ENCODE measurements around the gene HELQ. TPM values are rescaled to one million over a fixed set of nuclear protein-coding genes. Genes with fewer than 3 reads are reported as not detected.

The HELQ gene
- total and polyA plus RNA-seq, 2 of the 13 experiments (the other 11 are each of a cell fraction or from before 2014, with no cell fraction given): 6.6 to 10.8 TPM

GRCh38 chr4:83484500-83485461 lies 29.2 kb upstream of the HELQ start, which contains the start of gene ABRAXAS1 (continued):
- TF ChIP-seq E2F1 (CRISPR knock-in tag; IDR thresholded peaks at IDR 0.05) (0 out of 2 replicates have a peak, but pooled peaks have one; percentile 16), RBAK (CRISPR knock-in tag; IDR thresholded peaks at IDR 0.05) (no peak; the same call in 1 of the 2 replicates), ZNF660 (CRISPR knock-in tag; IDR thresholded peaks at IDR 0.05; ENCODE audit: borderline replicate concordance, low read depth) (no peak), YY1 (IDR thresholded peaks at IDR 0.05; ENCODE audit: insufficient read depth, insufficient replicate concordance, low read depth, low read length) (no peak), ZKSCAN1 (IDR thresholded peaks at IDR 0.05; ENCODE audit: low read length) (no peak), JUND (CRISPR knock-in tag; IDR thresholded peaks at IDR 0.05) (0 out of 2 replicates have a peak, but pooled peaks have one; percentile 34), SOX13 (IDR thresholded peaks at IDR 0.05) (peak; percentile 48; the same call in 1 of the 2 replicates), SOX13 (CRISPR knock-in tag; conservative IDR thresholded peaks at IDR 0.05 in 1 of 2, IDR thresholded peaks at IDR 0.05 in 1 of 2) (no peak; a peak in 2 of 4 replicates), NBN (conservative IDR thresholded peaks at IDR 0.05) (no peak), IKZF4 (CRISPR knock-in tag; IDR thresholded peaks at IDR 0.05; ENCODE audit: borderline replicate concordance, low read depth, not compliant biosample characterization) (no peak), ZBTB44 (CRISPR knock-in tag; IDR thresholded peaks at IDR 0.05) (peak; percentile 78; the same call in 1 of the 2 replicates), MLXIP (CRISPR knock-in tag; IDR thresholded peaks at IDR 0.05; ENCODE audit: borderline replicate concordance) (0 out of 2 replicates have a peak, but pooled peaks have one; percentile 68), PITX1 (CRISPR knock-in tag; IDR thresholded peaks at IDR 0.05) (no peak), ZKSCAN8 (CRISPR knock-in tag; IDR thresholded peaks at IDR 0.05; ENCODE audit: borderline replicate concordance) (no peak), ATF1 (CRISPR knock-in tag; IDR thresholded peaks at IDR 0.05) (no peak), ZUFSP (CRISPR knock-in tag; IDR thresholded peaks at IDR 0.05; ENCODE audit: borderline replicate concordance) (no peak)
- TF ChIP-seq, protein P1, sequence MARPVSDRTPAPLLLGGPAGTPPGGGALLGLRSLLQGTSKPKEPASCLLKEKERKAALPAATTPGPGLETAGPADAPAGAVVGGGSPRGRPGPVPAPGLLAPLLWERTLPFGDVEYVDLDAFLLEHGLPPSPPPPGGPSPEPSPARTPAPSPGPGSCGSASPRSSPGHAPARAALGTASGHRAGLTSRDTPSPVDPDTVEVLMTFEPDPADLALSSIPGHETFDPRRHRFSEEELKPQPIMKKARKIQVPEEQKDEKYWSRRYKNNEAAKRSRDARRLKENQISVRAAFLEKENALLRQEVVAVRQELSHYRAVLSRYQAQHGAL (CRISPR knock-in tag; IDR thresholded peaks at IDR 0.05; ENCODE audit: not compliant biosample characterization): no peak
